ENCODE measurements around the gene EFCAB5. TPM values are rescaled to one million over a fixed set of nuclear protein-coding genes. Genes with fewer than 3 reads are reported as not detected.
A peak's percentile ranks its signal among the peaks of the same experiment; 100 is the strongest.

Gene EFCAB5
- total and polyA plus RNA-seq, 2 of the 13 experiments (the other 11 are each of a cell fraction or from before 2014, with no cell fraction given), result 0.15 TPM; not detected in 1

- TF ChIP-seq ZBTB49 (CRISPR knock-in tag; IDR thresholded peaks at IDR 0.05; ENCODE audit: borderline replicate concordance) (no peak), SRSF4 (IDR thresholded peaks at IDR 0.05; ENCODE audit: low read depth, low read length, poor library complexity, severe bottlenecking) (no peak), DMTF1 (CRISPR knock-in tag; IDR thresholded peaks at IDR 0.05) (no peak), ZNF597 (CRISPR knock-in tag; IDR thresholded peaks at IDR 0.05) (no peak), ZMAT3 (CRISPR knock-in tag; conservative IDR thresholded peaks at IDR 0.05) (no peak), ZNF12 (CRISPR knock-in tag; IDR thresholded peaks at IDR 0.05) (no peak; the same call in 1 of the 2 replicates), ZKSCAN1 (IDR thresholded peaks at IDR 0.05; ENCODE audit: low read length) (no peak), GATAD1 (CRISPR knock-in tag; IDR thresholded peaks at IDR 0.05) (peak; percentile 19; the same call in 1 of the 2 replicates), BHLHE40 (IDR thresholded peaks at IDR 0.05; ENCODE audit: low read length) (peak; percentile 90), ETV6 (CRISPR knock-in tag; conservative IDR thresholded peaks at IDR 0.05) (no peak), ZNF879 (CRISPR knock-in tag; IDR thresholded peaks at IDR 0.05) (no peak), SNAPC2 (CRISPR knock-in tag; IDR thresholded peaks at IDR 0.05) (no peak), ZNF567 (CRISPR knock-in tag; IDR thresholded peaks at IDR 0.05; ENCODE audit: borderline replicate concordance) (0 out of 2 replicates have a peak, but pooled peaks have one; percentile 60), NR1H2 (CRISPR knock-in tag; IDR thresholded peaks at IDR 0.05; ENCODE audit: borderline replicate concordance, low read depth) (no peak), ZMYM2 (CRISPR knock-in tag; IDR thresholded peaks at IDR 0.05) (peak; percentile 74; the same call in 1 of the 2 replicates), MXI1 (IDR thresholded peaks at IDR 0.05; ENCODE audit: borderline replicate concordance, low read depth, low read length) (peak; percentile 69; the same call in 1 of the 3 replicates)
- TF ChIP-seq, protein P1, sequence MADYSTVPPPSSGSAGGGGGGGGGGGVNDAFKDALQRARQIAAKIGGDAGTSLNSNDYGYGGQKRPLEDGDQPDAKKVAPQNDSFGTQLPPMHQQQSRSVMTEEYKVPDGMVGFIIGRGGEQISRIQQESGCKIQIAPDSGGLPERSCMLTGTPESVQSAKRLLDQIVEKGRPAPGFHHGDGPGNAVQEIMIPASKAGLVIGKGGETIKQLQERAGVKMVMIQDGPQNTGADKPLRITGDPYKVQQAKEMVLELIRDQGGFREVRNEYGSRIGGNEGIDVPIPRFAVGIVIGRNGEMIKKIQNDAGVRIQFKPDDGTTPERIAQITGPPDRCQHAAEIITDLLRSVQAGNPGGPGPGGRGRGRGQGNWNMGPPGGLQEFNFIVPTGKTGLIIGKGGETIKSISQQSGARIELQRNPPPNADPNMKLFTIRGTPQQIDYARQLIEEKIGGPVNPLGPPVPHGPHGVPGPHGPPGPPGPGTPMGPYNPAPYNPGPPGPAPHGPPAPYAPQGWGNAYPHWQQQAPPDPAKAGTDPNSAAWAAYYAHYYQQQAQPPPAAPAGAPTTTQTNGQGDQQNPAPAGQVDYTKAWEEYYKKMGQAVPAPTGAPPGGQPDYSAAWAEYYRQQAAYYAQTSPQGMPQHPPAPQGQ (CRISPR knock-in tag; IDR thresholded peaks at IDR 0.05; ENCODE audit: borderline replicate concordance), result no peak
- TF ChIP-seq, protein P2, sequence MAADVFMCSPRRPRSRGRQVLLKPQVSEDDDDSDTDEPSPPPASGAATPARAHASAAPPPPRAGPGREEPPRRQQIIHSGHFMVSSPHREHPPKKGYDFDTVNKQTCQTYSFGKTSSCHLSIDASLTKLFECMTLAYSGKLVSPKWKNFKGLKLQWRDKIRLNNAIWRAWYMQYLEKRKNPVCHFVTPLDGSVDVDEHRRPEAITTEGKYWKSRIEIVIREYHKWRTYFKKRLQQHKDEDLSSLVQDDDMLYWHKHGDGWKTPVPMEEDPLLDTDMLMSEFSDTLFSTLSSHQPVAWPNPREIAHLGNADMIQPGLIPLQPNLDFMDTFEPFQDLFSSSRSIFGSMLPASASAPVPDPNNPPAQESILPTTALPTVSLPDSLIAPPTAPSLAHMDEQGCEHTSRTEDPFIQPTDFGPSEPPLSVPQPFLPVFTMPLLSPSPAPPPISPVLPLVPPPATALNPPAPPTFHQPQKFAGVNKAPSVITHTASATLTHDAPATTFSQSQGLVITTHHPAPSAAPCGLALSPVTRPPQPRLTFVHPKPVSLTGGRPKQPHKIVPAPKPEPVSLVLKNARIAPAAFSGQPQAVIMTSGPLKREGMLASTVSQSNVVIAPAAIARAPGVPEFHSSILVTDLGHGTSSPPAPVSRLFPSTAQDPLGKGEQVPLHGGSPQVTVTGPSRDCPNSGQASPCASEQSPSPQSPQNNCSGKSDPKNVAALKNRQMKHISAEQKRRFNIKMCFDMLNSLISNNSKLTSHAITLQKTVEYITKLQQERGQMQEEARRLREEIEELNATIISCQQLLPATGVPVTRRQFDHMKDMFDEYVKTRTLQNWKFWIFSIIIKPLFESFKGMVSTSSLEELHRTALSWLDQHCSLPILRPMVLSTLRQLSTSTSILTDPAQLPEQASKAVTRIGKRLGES (CRISPR knock-in tag; IDR thresholded peaks at IDR 0.05; ENCODE audit: borderline replicate concordance), result no peak
Observed at GRCh38 chr17:30104575-30105339, 163.3 kb downstream of the EFCAB5 start (continued).
